Amniotic epithelial cell (primary cell): ENCODE data around the gene BTRC.

ENCODE experiments used
- DNase-seq: peaks from one replicate; pipeline ENCODE4 v3.0.0-alpha.2; 2010; ENCODE audit warnings: low read depth

BTRC gene

DNA sequence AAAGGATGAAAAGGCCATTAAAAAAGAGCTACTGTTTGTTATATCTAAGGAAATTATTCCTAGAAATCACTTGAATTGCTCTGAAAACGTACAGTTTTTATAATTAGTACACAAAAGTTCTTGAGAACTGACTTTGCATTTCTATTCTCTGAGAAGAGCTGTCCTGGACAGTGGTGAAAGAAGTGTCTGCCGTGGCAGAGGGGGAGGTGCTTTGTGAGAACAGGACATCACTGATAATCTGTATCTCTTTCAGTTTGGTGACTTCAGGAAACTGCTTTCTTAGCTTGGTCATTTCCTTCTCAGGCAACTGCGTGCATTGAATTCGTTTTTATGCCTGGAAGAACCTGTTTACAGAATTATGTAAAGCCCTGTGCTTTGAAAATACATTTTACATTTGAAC lies 182.0 kb downstream of the BTRC start:
- DNase-seq: no peak

DNA sequence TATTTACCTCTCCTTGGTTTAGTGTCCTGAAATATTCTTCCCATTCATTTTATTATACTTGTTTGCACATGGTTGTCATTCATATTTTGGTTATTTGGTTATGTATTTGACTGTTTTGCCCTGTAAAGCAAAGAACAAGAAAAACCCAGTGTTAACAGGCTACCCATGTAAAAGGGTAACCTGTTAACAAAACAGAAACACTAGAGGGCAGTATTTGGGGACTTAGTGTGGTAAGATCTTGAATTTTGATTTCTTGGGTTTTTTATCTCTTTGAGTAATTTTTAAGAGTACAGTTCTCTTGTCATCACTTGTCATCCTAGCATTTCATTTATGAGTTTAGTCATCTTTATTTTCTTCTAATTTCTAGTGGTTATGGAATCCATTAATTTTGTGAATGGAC lies 182.8 kb downstream of the BTRC start:
- peak; percentile 30 for DNase-seq

DNA sequence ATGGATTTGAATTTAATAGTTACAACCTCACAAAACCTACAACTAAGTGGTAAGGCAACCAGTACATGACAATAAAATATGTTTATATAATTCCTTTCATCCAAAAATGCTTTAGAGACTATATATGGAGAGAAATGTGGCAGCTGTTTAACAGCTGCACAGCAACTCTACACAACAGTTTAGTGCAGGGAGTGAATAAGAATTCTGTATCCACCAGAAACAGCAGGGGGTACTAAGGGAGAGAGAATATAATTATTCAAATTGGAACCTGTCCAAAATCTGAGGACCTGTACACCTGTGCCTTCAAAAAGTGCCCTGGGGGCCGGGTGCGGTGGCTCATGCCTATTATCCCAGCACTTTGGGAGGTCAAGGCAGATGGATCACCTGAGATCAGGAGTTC lies 184.5 kb downstream of the BTRC start:
- no peak for DNase-seq

DNA sequence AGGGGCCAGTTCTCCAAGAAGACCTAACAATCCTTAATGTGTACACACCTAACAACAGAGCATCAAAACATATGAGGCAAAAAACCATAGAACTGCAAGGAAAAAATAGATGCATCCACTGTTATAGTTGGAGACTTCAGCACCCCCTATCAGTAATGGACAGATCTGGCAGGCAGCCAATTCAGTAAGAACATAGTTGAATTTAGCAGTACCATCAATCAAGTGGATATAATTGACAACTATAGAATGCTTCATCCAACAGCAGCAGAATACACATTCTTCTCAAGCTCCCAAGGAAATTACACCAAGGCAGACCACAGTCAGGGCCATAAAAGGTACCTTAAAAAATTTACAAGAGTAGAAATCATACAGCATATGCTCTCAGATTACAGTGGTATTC lies 191.9 kb downstream of the BTRC start:
- DNase-seq: no peak

DNA sequence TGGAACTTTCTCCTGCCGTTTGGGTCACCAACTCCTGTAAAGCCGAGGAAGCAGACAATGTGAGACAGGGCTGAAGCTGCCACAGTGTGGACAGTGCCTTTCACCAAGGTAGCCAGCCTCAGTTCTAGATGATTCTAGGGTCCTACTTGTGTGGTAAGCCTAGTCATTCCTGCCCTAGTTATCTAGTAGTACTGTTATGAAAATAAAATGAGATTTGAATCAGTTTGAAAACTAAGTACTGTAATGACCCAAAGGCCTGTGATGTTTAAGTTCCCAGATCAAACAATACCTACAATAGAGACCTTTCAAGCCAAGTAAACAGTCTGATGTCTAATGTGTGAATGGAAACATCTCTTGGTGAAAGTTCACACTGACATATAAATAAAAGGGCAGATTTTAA lies 197.0 kb downstream of the BTRC start:
- DNase-seq: no peak

DNA sequence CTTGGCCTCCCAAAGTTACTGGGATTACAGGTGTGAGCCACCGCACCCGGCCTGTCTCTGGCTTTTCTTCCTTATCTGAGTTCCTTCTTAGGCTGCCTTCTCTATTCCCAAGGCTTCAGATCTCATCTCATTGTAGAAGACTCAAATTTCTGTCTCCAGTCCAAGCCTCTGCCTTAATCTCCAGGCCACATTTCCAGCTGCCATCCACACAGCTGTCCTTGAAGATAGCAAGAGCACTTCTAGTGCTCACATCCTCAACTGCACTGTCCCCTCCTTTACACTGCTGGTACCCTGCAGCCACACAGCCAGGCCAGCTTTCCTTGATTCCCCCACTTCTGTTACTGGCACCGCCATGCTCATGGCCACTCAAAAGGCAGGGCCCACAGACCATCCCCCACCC lies 198.5 kb downstream of the BTRC start:
- no peak for DNase-seq

DNA sequence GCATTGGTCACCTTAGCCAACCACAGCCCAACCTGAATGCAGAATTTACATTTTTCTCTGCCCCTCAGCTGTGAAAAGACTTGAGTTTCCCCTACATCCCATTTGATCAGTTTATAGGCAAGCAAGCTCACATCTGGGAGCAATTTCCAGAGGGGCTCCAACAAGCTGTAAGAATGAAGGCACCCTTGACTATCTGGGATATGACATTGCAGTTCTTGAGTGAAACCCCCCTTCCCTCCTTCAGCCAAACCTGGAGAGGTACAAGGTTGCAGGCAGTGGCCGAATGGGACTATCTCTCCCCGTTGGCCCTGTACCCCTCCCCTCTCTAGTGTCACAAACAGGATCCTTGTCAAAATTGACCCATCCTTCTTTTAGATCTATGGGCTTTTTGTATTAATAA lies 203.6 kb downstream of the BTRC start:
- no peak for DNase-seq

DNA sequence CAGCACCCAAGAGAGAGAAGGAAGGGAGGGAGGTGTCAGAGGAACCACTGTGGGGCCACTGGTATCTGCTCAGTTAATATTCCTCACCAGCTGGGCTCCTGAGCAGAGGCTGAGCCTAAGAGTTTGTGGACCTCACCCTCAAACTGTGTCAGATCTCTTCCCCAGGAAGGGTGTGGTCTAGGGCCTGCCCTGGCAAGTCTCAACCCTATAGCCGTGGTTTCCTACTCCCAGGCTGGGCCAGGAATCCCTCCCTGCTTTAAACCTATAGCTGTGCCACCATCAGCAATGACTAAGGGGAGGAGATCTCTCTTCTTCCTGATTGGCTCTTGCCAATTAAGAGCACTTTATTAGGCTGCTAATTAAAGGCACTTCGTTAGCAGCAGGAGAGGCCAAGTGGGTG lies 204.2 kb downstream of the BTRC start:
- no peak for DNase-seq

DNA sequence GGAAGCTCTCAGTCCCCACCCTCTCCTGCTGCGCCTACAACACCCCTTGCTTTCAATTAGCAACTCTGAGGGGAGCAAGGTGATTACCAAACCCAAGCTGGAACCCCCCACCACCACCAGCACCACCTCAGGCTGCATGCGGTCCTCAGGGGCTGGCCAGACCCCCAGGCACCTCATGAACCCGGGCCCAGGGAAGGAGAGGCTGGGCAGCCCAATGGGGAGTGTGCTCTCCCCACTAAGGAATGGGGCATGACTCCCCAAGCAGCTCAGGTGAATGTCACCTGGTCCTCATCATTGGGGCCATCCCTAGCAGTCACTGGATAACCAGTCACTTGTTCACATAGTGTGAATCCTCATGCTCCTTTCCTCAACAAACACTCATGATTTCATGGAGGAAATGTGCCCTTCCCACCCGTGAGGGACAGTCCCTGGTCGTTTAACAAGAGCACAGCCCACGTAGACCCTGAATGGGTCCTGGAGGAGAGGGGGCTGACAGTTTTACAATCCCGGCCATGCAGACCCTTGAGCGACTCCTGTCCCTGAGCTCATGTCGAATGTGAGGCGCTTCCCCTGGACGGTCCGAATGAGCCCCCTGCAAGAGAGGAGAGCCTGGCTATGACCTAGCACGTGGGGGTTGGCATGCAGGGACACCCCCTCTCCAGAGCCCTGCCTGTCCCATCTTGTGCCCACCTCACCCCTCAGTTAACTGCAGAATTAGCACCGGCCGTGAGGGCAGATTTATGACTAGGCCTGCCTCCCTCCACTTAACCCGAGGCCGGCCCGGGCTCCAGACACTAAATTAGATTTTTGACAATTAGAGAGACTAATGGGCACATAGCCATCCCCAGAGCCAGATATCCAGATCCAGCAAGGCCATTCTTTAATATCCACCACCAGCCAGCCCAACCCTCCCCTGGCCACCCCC lies 205.0 kb downstream of the BTRC start:
- no peak for DNase-seq

DNA sequence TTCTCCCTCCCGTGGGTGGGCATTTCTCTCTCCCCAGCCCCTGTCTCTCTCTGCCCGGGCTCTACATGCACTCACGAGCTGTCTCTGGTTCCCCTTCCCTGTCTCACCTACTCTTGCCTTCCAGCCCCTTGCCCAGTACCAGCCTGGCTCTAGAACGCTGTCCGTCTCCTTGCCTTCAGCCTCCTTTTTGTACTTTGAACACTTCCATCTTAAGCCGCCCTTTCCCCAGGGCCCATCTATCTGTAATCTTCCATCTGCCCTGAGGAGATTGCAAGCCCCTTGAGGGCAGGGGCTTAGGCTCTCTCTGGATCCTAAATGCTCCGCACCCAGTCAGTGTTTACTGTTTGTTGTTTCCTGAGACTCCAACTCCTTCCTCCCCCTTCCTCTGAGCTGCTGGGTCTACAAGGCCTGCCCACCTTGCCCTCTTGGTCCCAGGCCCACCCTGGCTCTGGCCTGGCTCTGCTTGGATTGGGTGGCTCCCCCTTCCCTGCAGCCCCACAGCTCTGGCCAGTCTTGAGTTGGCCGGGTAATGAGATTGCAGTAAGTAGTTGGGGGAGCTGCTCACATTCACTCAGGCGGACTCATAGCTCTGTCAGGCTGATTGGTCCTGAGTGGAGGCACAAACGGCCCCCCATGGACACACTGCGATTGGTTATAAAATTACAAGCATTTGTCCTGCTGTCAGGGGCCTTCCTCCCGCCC lies 205.8 kb downstream of the BTRC start:
- DNase-seq: no peak

DNA sequence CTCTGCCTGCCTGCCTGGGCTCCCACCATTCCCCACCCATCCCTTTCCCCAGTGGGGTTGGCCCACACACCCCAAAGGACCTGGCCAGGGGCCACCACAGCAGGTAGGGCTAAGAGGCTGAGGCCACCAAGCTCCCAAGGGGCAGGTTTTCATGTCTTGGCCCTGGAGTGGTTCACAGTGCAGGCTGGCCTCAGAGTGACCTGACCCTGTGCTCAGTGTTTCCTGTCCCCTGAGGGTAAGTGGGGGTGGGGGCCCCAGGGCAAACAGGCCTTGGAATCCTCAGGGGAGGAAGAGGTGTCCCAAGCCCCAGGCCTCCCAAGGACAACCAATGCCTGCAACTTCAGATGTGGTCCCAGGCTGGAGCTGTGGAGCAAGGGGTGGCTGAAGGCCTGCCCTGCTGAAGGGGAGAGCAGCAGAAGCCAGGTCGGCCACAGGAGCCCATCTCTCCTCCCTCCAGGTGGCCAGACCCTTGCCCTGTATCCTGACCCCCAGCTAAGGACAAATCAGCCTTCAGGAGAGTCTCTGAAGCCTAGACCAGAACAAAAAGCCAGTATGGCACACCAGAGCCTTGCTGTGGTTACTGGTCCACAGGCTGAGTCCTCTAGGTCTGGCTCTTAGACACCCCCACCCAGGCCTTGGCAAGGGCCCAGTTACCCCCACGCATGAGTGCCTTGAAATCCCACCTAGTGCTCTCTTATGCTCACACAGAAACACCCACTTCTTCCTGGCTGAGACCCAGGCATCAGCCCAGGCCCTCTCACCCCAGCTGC lies 206.5 kb downstream of the BTRC start:
- DNase-seq: no peak

DNA sequence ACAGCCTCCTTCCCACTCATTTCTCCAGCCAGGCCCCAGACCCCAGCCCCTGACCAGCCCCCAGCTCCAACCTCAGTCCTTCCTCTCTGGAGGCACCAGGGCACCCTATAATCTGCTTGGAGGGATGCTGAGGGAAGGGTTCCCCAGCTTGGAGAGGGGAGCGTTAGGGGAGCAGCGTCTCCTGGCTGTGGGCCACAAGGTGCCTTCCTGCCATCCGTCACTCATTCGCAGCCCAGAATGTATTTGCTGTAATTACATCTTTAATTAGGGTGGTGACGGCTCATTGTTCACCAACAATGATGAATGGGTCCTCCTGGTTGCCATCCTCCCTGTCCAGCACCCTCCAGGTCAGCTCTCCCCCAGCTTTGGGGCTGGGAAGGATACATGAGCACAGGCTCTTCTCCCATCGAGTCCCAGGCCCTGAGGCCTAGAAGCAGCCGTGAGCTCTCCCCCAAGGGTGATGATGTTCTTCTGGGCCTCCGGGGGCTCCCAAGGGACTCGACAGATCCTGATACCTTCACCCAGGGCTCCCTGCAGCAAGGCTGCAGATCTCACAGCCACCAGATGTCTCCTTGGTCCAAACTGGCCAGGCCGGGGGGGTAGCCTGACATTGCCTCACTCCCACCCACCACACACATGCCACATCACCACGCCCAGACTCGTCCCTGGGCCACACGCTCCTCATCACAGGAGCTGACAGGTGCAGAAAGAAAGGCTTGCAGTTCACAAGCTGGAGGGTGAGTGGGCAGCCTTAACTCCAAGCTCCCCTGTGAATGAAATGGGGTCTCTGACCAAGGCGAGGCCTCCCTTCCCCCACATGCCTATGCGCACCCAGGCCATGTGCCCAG lies 207.3 kb downstream of the BTRC start:
- no peak for DNase-seq

DNA sequence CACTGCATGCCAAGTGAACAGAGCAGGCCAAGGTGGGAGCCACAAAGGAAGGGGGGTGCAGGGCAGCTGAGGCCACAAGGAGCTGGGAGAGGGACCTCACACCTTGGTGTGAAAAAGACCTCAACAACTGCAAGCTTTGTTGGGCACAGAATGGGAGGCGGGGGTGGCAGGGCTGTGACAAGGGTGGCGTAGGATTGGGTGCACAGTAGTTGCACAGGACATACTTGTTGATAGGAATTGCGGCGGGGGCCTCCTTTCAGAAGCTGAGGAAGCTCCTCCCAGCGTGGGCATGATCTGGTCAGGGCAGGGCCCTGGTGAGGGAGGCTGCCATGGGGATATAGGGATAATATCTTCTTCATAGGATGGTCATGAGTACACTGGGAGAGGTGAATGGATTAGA lies 208.3 kb downstream of the BTRC start:
- no peak for DNase-seq

DNA sequence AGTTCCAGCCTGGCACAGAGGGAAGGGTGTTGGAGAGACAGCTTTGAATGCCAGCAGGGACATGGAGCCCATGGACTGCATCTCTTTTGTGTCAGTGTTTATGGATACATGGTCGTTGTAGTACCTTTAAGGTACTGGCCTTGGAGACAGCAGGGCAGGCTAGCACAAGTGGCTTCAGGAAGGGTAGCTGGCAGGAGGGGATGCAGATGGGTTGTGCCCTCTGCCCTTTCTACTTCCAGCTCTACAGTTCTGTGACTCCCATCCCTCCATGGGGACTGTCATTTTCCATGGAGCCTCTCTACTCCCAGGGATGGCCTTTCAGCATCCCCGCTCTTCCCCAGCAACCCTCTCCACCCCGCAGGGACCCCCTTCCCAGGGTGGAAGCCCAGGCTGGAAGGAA lies 209.0 kb downstream of the BTRC start:
- no peak for DNase-seq

DNA sequence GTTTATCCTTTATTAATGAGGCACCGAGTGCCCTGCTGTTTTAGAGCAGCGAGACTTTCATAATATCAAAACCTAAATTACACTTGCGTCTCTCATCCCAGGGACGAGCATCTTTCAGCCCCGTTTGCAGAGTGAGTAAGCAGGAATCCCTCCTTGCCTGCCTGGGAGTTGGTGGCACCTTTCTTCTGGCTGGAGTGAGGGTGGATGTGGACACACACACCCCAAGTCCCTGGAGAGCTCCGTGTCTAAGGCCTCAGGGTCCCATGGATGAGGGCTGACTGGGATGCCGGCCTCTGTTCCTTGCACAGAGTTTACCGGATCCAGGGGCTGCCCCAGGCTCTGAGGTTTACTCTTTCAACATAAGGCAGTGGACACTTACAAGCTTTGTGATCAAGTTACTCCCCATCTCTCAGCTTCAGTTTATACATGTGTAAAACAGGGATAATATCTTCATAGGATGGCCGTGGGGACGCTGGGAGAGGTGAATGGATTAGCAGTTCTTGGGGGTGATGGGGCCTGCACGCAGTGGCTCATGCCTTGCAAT lies 209.6 kb downstream of the BTRC start:
- DNase-seq: no peak

DNA sequence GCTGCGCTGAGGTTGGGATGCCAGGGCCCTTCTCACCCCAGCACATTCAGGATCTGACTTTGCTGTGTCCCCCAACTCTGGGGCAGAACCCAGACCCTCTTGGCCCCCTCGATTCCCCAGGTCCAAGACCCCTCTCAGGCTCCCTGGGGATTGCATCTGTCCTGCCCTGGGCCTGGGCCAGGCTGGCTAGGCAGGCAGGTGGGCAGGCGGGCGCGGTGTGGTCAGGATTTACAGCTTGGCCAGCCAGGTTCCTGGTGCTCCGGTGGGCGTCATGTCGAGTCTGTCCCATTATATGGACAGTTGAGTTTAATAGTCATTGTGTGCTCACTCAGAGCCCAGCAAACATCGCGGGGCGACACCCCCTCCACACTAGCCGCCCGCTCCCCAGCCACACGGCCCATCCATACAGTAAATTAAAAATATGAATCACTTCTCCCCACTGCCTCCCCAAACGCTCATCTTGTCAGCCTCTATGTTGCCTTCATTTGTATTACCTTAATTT lies 210.6 kb downstream of the BTRC start:
- DNase-seq: no peak

DNA sequence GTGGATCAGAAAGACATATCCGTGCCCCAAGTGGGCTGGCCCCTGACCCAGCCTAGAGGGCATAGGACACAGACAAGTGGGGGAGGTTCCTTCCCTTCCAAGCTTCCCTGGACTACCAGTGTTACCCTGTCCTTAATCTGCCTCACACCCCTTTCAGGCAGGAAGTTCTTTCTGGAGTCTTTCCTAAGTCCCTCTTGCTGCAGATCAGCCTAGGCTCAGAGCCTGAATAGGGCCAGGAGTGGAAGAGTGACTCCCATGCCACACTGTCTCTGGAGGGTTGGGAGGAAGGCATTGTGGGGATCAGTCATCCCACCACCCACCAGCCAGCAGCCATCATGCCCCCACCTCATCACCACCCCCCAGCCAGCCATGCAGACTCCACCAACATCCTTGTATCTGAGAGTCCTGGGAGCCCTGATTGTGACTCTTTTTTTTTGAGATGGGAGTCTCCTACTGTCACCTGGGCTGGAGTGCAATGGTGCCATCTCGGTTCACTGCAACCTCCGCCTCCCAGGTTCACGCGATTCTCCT lies 211.5 kb downstream of the BTRC start:
- DNase-seq: no peak

DNA sequence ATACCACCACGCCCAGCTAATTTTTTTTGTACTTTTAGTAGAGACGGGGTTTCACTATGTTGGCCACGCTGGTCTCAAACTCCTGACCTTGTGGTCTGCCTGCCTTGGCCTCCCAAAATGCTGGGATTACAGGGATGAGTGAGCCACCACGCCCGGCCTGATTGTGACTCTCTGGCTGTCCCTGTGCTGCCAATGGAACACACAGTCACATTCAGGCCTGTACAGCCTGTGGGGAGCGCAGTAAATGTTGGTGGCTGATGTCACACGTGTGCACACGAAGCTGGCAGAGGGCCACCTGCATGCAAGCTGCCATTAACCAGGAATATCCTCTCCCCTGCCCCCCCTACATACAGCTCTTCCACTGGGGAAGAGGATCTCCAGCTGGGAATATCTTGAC lies 212.0 kb downstream of the BTRC start:
- no peak for DNase-seq

DNA sequence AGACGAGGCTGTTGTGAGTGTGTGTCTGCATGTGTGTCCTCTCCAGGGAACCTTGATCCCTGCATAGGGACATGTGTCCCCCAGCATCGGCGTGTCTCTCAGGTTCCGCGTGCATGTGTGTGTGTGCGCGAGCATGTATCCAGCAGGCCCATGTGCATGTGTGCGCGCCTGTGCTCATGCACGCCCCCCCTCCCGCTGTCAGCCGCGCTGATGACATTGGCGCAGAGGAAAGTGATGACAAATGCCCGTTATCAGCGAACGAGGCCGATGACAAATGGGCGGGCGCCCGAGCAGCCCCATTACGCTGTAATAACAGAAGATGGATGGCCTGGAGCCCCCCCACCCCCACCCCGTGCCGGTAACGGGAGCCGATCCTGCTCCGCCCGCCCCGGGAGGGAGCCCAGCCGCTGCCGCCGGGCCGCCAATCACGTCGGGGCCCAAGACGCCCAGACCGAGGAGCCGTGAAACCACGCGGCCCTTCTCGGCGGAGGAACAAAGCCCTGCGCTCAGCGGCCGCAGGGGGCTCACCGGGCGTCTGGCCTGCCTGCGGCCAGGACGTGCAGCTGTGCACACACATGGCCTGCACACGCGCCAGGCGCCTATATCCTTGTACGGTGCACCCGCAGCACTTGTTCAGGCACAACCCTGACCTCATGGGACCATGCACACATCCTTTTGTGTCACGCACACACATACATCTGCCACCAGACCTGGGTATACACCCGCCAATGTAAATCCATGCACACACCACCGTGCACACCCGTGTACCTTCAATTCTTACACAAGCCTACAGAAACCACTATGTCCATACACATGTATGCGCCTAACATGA lies 212.6 kb downstream of the BTRC start:
- DNase-seq: no peak
